Activated T-helper 1 cell treated with anti-CD3 and anti-CD28 coated beads, Interleukin-2, amount 50 U/mL, for 16 hours (primary cell): ENCODE data around the gene DGKI.

Experiments used
- DNase-seq, 2 donors: peaks; one replicate each; pipeline ENCODE4 v3.0.0-alpha.2; 2020; ENCODE audit warnings: low read depth in 1 of 2, low spot score in 1 of 2

Gene DGKI

DNA sequence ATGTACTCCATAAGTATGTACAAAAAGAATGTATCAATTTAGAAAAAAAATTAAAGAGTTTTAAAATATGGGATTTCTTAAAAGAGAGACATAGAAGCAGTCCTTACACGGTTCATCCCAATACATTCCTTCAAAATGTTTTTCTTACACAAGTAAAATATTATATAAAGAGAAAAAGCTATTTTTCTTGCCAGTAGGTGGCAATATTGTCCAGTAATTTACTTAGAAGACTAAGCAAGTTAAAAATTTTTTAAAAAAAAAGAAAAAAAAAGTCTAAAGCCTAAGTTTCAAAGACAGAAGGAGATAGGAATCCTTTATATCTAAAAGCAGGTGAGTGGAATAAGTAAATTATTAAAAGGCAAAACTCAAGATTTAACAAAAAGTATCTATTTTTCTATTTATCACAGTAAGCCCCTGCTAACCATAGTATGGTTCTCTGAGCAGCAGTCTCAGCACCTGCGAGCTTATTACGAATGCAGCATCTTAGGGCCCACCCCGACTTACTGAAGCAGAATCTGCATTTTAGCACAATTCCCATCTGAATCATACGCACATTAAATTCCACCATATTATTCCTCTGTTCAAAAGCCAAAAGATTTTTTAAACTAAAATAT lies 240.6 kb downstream of the DGKI start:
- DNase-seq = no peak

DNA sequence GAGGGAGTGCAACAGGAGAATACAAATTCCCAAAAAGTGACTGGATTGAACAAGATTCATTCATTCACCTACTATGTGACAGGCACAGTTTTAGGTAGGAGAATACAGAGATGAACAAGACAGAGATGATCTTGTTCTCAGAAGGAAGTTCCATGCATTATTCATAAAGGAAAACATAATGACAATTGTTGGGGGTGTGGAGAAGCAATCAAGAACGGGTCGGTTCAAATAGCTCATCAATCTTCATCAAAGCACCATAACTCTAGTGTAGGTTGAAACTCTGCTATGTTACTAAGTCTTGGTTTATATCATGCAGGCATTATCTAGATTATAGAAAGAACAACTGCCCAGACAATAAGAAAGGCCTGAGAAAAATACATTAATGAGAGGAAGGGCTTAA lies 243.7 kb downstream of the DGKI start:
- no peak for DNase-seq

DNA sequence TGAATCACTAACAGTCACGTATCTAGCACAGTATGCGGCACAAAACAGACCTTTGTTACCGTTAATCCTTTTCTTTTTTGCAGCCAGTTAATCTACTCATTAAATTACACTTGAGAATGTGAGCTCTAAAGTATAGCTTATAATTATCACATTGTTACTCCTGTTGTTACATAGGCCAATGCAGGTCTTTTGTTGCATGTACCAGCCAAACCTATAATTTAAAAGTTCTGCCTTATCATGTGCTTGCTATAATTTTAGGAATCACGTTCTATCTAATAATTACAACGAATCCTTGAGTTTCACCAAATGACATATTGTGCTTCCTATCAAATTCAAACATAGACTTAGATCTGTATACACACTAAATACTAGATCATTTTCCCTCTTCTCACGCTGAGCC lies 245.1 kb downstream of the DGKI start:
- DNase-seq = no peak

DNA sequence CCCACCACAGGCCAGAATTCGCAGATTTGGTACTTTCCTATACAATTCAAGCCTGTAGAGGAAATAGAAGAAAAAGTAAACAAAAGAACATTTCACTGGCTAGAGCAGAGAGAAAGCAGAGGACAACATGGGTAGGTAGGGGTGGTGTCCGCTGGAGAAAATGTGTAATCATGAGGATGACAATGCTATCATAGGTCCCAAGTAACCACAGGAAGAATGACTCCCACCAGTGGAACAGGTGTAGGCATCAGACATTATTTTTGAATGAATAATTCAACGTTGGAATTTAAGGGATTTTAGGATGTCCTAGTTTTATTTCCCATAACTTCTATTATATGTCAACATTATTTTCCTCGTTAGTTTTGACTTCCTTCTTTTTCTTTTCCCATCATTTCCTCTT lies 248.9 kb downstream of the DGKI start:
- no peak for DNase-seq

DNA sequence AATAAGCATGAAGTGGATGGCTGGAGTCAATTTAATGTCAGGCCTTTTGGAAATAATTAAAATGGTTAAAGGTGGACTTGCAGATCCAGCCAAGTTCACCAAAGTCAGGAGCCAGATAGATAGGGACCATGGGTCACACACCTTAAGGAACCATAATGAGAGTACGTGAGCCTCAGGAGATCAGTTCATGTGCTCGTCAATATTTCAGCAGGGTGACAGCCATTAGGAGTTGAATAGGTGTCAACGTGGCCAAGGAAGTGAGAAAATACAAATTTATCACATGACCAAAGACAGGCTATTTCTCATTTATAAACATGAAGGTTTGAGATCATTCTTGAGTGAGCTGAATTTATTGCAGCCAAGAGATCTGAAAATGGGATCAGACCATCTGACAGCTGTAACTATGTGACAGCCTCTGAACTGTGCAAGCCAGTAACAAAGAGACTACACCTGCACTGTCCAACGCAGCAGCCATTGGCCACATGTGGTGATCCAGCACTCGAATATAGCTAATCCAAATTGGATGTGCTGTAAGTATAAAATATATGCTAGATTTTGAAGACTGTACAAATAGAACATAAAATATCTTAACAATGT lies 253.6 kb downstream of the DGKI start:
- no peak for DNase-seq

DNA sequence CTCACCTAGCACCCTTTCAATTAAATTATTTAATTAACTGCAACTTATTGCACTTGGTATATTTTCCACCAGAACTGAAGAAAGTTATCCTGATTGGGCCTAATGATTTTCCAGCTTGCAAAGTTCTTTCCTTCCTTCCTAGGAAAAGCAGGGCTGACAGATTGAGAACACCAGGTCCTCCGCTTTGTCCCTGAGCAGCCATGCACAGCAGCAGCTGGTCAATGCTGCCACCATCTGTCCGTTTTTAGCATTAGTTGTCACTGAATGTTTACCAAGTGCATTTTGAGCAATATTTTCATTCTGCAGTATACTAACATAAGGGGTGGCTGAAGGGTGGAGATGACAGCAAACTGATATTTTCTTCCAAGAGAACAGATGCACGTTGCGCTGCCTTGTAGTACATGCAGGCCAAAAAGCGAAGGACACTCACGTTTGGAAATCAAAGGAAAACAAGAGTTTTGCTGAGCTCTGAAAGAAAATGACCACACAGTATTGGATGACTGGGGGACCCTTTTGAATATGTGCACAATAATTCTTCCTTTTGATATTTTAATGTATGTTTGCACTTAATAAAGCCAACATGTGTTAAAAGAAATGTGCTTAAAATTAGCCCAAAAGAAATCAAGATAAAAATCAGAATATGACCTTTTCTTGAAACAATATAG lies 254.4 kb downstream of the DGKI start:
- DNase-seq = no peak

DNA sequence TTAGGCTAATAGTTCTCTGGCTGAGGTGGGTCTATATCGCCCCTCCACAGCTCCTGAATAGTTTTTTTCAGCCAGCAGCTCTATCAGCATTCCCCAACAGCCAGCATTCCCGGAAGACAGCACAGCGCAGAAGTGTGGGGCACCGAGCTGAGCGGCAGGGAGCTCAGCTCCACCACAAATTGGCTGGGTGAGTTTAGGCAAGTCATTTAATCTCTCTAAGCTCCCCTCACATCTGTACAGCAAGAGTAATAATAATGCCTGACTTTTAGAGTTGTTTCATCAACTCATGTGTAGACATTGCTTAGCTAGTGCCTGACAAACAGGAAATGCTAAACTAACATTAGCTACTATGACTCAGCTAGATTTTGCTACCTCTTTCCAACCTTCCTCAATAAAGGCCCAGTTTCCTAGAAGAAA lies 255.3 kb downstream of the DGKI start:
- no peak for DNase-seq

DNA sequence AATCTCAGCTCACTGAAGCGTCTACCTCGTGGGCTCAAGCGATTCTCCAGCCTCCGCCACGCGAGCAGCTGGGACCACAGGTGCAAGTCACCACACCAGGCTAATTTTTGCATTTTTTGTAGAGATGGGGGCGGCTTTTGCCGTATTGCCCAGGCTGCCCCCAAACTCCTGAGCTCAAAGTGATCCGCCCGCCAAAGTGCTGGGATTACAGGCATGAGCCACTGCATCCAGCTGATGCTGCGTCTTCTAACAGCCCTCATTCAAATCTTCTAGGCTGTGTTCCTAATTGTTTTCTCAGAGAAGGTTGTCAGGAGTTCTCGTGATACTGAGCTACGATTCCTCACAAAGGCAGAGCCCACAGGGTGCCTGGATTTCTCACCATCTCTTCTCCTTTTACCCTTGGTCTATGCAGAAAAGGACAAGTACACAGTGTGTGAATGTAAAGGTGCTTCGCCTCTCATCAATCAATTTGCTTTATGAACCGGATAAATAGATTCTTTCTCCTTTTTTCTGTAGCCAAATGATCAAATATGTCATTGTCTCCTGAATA lies 255.9 kb downstream of the DGKI start:
- DNase-seq = no peak

DNA sequence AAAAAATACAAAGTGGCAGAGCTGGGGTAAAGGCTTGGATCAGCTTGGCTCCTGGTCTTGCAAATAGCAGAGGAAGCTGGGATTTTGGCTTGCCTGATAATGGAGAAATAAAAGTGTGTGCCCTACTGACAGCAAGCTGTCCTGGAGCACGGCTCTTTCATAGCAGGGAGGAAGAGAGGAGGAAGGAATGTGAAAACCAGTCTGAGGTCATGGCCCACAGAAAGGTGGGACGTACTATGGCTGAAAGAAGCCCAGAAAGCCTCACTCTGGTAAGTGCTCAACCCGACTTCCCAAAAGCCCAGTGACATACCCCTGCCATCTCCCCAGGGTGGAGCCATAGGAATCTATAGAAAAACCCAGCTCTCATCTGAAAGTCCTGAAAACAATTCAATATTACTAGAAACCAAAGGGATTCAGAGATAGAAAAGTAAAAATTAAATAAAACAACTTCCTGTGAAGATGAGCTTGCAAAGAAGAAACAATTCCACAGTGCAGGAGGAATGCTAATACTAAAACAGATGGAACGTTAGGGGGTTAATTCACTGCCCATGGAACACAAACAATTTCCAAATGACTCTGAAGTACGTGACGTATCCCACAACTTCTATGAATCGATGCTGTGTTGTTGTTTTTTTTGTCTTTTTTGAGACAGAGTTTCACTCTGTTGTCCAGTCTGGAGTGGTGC lies 256.6 kb downstream of the DGKI start:
- DNase-seq = no peak

DNA sequence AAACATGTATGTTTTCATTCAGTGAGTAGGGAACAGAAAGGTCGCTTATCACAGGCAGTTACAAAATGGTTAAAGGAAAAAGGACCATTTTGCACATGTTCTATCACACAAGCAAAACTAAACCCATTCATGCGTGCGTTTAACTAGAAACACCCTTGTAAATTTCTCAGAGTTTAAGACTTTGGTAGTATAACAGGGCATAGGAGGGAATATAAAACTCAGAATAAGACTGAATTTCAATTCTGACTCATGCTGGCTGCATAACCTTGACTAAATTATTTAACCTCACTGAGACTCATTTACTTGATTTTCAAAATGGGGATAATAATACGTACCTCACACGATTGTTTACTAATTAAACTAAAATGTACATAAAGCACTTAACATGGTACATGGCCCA lies 259.4 kb downstream of the DGKI start:
- DNase-seq = no peak

GRCh38 chr7:137585591-137585990 lies 261.2 kb downstream of the DGKI start:
- DNase-seq = no peak

DNA sequence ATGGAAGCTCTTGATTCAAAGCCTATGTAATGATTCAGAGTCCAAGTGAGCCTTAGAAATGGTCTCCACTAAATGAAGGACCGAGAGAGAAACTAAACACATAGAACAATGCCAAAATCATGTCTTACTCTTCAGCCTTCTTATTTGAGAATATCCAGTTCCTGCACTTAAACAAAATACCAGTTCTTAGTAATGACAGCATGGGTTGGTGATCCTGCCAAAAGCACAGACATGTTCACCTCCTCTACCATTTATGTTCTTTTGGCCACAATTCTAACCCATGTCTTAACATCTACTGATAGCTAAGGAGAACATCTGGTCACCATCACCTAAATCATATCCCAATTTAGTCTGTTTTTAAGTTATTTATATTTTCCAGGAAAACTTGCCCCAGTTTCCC lies 263.6 kb downstream of the DGKI start:
- no peak for DNase-seq

- DNase-seq = no peak
These were observed 266.7 kb downstream of the DGKI start for GRCh38 chr7:137579913-137580640.

DNA sequence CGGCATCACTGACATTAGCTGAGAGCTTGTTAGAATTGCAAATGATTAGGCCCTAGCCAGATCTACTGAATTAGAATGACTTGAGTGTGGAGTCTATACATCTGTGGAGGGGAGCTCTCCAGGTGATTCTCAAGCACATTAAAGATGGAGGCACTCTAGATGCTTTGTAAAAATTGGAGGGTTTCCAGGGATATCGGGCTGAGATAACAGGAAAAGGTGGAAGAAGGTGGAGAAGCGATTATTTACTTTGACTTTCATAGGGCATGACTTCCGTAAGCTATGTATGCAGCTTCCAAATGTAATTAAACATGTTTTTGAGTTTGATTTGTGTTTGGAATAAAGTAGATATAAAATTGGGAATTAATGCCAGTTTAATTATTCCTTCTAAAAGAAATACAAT lies 268.2 kb downstream of the DGKI start:
- no peak for DNase-seq

DNA sequence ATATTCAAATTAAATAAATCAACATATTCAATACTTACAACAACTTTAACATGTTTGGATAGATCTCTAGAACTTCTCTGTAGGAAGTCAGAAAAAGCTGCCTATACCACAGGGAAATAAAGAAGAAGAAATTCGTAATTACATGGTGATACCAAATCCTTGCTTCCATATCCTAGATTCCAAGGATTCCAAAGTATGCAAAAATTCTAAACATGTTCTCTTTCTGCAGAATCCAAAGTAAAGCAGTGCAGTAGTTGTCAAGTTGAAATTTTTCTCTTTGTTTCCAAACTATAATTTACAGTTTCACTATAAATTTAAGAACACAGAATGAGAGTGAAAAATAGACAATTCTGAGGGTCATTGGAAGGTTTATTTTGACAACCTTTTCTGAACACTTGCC lies 269.6 kb downstream of the DGKI start:
- DNase-seq = no peak

DNA sequence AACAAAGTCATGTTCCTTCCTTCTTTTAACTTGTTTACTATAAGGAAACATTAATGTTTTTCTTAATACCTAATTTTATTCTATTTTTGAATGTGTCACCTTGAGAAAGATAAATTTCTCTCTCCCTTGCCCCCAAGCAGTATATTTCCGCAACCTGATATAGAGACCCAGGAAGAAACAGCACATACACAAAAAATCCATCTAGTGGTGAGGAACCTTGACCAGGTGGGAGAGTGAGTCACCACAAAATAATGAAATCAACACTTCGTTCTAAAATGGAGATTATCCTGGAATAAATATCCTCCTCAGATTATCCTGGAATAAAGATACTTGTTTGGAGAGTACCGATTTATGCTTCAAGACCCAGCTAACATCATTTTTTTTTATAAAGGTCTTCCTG lies 270.3 kb downstream of the DGKI start:
- DNase-seq = no peak

DNA sequence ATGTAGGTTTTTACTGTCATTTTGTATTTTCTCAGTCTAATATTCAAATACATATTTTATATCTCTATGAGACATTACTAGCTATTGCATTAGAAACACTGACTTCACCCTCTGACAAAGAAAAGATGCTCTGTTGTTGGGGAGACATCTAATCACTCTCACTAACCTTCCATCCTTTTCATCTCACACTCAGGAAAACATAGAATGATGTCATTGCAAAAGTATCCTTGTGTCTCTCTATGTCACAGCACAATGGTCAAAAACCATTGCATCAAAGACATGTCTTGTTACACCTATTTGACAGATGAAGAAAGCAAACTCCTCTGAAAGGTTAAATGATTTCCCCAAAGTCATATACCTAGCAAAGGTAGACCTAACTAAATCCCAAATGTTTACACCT lies 272.0 kb downstream of the DGKI start:
- DNase-seq = no peak

GRCh38 chr7:137572056-137572784 lies 274.6 kb downstream of the DGKI start:
- no peak for DNase-seq

DNA sequence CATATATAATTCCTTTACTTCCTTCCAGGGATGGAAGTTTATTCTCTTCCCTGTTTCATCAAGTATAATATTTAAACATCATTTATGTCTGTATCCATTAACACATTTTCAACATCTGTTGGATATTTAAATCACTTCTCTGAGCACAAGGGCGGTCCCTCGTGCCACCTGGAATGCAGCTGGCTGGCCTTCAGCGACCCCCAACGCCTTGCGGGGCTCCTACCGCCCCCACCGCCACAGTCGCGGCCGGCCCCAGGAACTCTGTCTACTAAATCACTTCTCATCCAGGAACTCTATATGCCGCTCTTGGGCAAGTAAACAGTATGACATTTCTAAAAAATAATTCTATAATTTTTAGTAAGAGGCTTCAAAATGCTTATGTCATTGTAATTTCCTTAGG lies 282.1 kb downstream of the DGKI start:
- no peak for DNase-seq

DNA sequence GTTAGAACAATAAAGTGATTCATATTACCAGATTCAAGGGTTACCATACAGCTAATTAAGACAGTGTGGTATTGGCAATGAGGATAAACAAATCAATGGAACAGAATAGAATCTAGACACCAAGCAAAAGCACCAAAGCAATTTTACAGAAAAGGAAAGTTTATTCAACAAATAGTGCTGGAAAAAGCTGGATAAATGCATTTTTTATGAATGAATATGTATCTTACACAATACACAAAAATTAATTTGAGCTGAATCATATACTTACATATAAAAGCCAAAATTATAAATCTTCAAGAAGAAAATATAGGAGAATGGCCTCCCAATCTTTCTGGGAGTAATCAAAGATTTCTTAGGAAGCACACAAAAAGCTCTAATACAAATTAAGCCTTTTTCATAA lies 282.8 kb downstream of the DGKI start:
- DNase-seq = no peak

DNA sequence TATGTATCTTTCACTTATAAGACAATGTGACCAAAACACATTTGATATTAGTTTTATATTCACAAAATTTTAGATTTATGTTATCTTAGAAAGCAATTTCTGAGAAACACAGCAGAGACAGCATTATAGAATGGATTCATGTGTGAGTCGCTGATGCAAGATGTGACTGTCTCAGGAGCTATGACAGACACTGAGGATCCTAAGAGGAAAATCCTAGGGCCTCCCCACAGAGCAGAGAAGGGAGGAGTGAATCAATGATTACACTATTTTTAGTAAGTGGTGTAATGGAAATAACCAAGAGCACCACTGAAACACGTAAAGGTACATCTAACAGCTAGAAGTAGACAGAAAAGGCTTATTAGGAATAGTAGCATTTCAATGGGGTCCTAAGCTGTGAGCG lies 299.3 kb downstream of the DGKI start:
- DNase-seq = no peak
